Mesenchymal stem cell (in vitro differentiated cells and primary cell): ENCODE data around the gene C16orf96.
A peak's percentile ranks its signal among the peaks of the same experiment; 100 is the strongest.
"Not testable (repeated sequence)": the region's sequence is repeated elsewhere in the genome, so short reads cannot be mapped to it uniquely, and the experiment has no call there.

Experiments
- DNase-seq: peaks from one replicate; pipeline ENCODE4 v3.0.0-alpha.2; 2013
- H2AFZ ChIP-seq: one replicate; pipeline ENCODE4 v1.6.1; 2013; ENCODE audit warnings: low read depth, mild to moderate bottlenecking, control low read depth, inconsistent platforms, low read length, moderate library complexity
- H2AK5ac ChIP-seq: 2 replicates; pipeline ENCODE4 v1.6.1; 2013; ENCODE audit warnings: low read length, moderate library complexity, mild to moderate bottlenecking, inconsistent platforms; ENCODE audit not compliant: severe bottlenecking
- H2BK120ac ChIP-seq: one replicate; pipeline ENCODE4 v1.6.1; 2013; ENCODE audit warnings: low read depth, mild to moderate bottlenecking, inconsistent platforms, low read length, moderate library complexity
- H2BK12ac ChIP-seq, 2 experiments: one replicate each; pipeline ENCODE4 v1.6.1; 2013; ENCODE audit warnings: inconsistent platforms in 2 of 2, low read length in 2 of 2, mild to moderate bottlenecking in 2 of 2, moderate library complexity in 2 of 2, control low read depth in 1 of 2
- H2BK15ac ChIP-seq: one replicate; pipeline ENCODE4 v1.6.1; 2013; ENCODE audit warnings: mild to moderate bottlenecking, low read depth, inconsistent platforms; ENCODE audit not compliant: poor library complexity, severe bottlenecking
- H2BK5ac ChIP-seq: 2 replicates; pipeline ENCODE4 v1.6.1; 2013; ENCODE audit warnings: low read depth, mild to moderate bottlenecking, low read length, control low read depth, inconsistent platforms; ENCODE audit not compliant: poor library complexity, severe bottlenecking
- H3K14ac ChIP-seq, 2 experiments: one replicate each; pipeline ENCODE4 v1.6.1; 2013; ENCODE audit warnings: inconsistent platforms in 2 of 2, low read length in 2 of 2, control low read depth in 1 of 2, mild to moderate bottlenecking in 1 of 2, moderate library complexity in 1 of 2
- H3K18ac ChIP-seq, 2 experiments: one replicate each; pipeline ENCODE4 v1.6.1; 2013; ENCODE audit warnings: inconsistent platforms in 2 of 2, low read length in 2 of 2, control low read depth in 1 of 2, low read depth in 1 of 2, mild to moderate bottlenecking in 1 of 2
- H3K23ac ChIP-seq, 2 experiments: one replicate each; pipeline ENCODE4 v1.6.1; 2013; ENCODE audit warnings: inconsistent platforms in 2 of 2, low read length in 2 of 2, mild to moderate bottlenecking in 2 of 2, moderate library complexity in 2 of 2, control low read depth in 1 of 2
- H3K27ac ChIP-seq: 2 replicates; pipeline ENCODE4 v1.5.1; 2013; ENCODE audit warnings: mild to moderate bottlenecking, moderate library complexity, low read length, control low read depth, inconsistent platforms; ENCODE audit not compliant: poor library complexity, severe bottlenecking
- H3K27me3 ChIP-seq, 2 experiments: 2 replicates each; pipeline versions ENCODE4 v1.6.1 to v1.7.0; 2013; ENCODE audit warnings: low read length in 2 of 2, mild to moderate bottlenecking in 2 of 2, moderate library complexity in 2 of 2, control low read depth in 1 of 2, inconsistent platforms in 1 of 2; ENCODE audit not compliant: control insufficient read depth in 1 of 2, insufficient read depth in 1 of 2
- H3K36me3 ChIP-seq, 2 experiments: 2 replicates each; pipeline versions ENCODE4 v1.6.1 to v1.7.0; 2013; ENCODE audit warnings: low read length in 2 of 2, control low read depth in 1 of 2, inconsistent platforms in 1 of 2, low read depth in 1 of 2, mild to moderate bottlenecking in 1 of 2; ENCODE audit not compliant: insufficient read depth in 2 of 2, control insufficient read depth in 1 of 2
- H3K4ac ChIP-seq, 2 experiments: one replicate each; pipeline ENCODE4 v1.6.1; 2013; ENCODE audit warnings: inconsistent platforms in 2 of 2, low read length in 2 of 2, mild to moderate bottlenecking in 2 of 2, moderate library complexity in 2 of 2, control low read depth in 1 of 2, low read depth in 1 of 2
- H3K4me1 ChIP-seq: 2 replicates; pipeline ENCODE4 v1.6.1; 2013; ENCODE audit warnings: low read depth, low read length, control low read depth; ENCODE audit not compliant: control insufficient read depth, insufficient read depth
- H3K4me2 ChIP-seq: 2 replicates; pipeline ENCODE4 v1.6.1; 2013; ENCODE audit warnings: low read length, mild to moderate bottlenecking, inconsistent platforms; ENCODE audit not compliant: poor library complexity, severe bottlenecking
- H3K4me3 ChIP-seq, 2 experiments: 2 replicates each; pipeline versions ENCODE4 v1.5.1 to v1.7.0; 2013; ENCODE audit warnings: low read length in 2 of 2, mild to moderate bottlenecking in 2 of 2, control low read depth in 1 of 2, low read depth in 1 of 2; ENCODE audit not compliant: insufficient read depth in 1 of 2
- H3K79me1 ChIP-seq: replicated peaks from 2 replicates; pipeline ENCODE4 v1.6.1; 2013; ENCODE audit warnings: mild to moderate bottlenecking, control low read depth, low read length, inconsistent platforms; ENCODE audit not compliant: poor library complexity, severe bottlenecking
- H3K9ac ChIP-seq: 2 replicates; pipeline ENCODE4 v1.7.0; 2013; ENCODE audit warnings: mild to moderate bottlenecking, low read length, moderate library complexity
- H3K9me3 ChIP-seq: 2 replicates; pipeline ENCODE4 v1.7.0; 2013; ENCODE audit warnings: mild to moderate bottlenecking, low read length; ENCODE audit not compliant: control insufficient read depth
- H4K8ac ChIP-seq: one replicate; pipeline ENCODE4 v1.6.1; 2013; ENCODE audit warnings: inconsistent platforms, mild to moderate bottlenecking, low read length, moderate library complexity
- H4K91ac ChIP-seq: one replicate; pipeline ENCODE4 v1.6.1; 2013; ENCODE audit warnings: mild to moderate bottlenecking, low read length, inconsistent platforms
- WGBS: methylation state at CpG from one replicate; pipeline ENCODE4 v1.1.7; 2013; ENCODE audit warnings: mixed read lengths; 5-methylcytosine and 5-hydroxymethylcytosine counted together

C16orf96 gene

GRCh38 chr16:4573926-4574325 is 17.8 kb downstream of the C16orf96 start:
- DNase-seq, H3K14ac ChIP-seq, H3K36me3 ChIP-seq, H2BK15ac ChIP-seq, H3K4me2 ChIP-seq, H4K91ac ChIP-seq, H3K23ac ChIP-seq, H3K27ac ChIP-seq, H3K27me3 ChIP-seq, H3K9ac ChIP-seq, H3K4ac ChIP-seq, H3K4me1 ChIP-seq, H2AFZ ChIP-seq, H3K18ac ChIP-seq, H3K79me1 ChIP-seq, H3K4me3 ChIP-seq, H2BK12ac ChIP-seq, H4K8ac ChIP-seq, H3K9me3 ChIP-seq, H2BK5ac ChIP-seq, H2AK5ac ChIP-seq, H2BK120ac ChIP-seq: not testable (repeated sequence)
- 85% methylated on average over 5 of the region's 7 CpGs for WGBS

- Histone ChIP-seq H4K8ac (no peak overlapping the region), H4K91ac (no peak overlapping the region), H2AK5ac (no peak overlapping the region), H3K9me3 (no peaks in the 10 kb centered on the region), H3K27ac (no peak overlapping the region), H3K4ac (no peak overlapping the region), H2AFZ (no peak overlapping the region), H2BK15ac (no peak overlapping the region), H3K79me1 (no peaks in the 10 kb centered on the region), H2BK5ac (no peak overlapping the region), H3K4me1 (peaks cover 8% of the 10 kb centered on the region), H3K27me3 (no peaks in the 10 kb centered on the region), H2BK12ac (no peak overlapping the region), H3K4me2 (peak overlapping the region; percentile 27), H3K9ac (no peak overlapping the region), H3K18ac (no peak overlapping the region), H2BK120ac (no peak overlapping the region), H3K36me3 (no peaks in the 10 kb centered on the region), H3K4me3 (no peak overlapping the region), H3K14ac (peak overlapping the region in 1 of 2 experiments; percentile 70), H3K23ac (no peak overlapping the region)
- WGBS: 83% methylated on average over 11 of the region's 11 CpGs
- DNase-seq: no peak
These were observed 19.0 kb downstream of the C16orf96 start for GRCh38 chr16:4574919-4575705.

- Histone ChIP-seq H3K14ac (no peak overlapping the region), H4K8ac (no peak overlapping the region), H3K4me3 (no peak overlapping the region), H3K4me1 (peaks cover 10% of the 10 kb centered on the region), H2AK5ac (no peak overlapping the region), H3K23ac (no peak overlapping the region), H3K9me3 (no peaks in the 10 kb centered on the region), H2BK12ac (no peak overlapping the region), H3K79me1 (no peaks in the 10 kb centered on the region), H3K27me3 (no peaks in the 10 kb centered on the region), H3K4me2 (no peak overlapping the region), H3K9ac (no peak overlapping the region), H4K91ac (no peak overlapping the region), H2BK15ac (no peak overlapping the region), H3K18ac (no peak overlapping the region), H2BK120ac (no peak overlapping the region), H3K36me3 (no peaks in the 10 kb centered on the region), H2AFZ (no peak overlapping the region), H3K27ac (no peak overlapping the region), H2BK5ac (no peak overlapping the region), H3K4ac (no peak overlapping the region)
- 92% methylated on average over 15 of the region's 15 CpGs for WGBS
- DNase-seq: no peak
These were observed 19.9 kb downstream of the C16orf96 start for GRCh38 chr16:4576008-4576407.

DNA sequence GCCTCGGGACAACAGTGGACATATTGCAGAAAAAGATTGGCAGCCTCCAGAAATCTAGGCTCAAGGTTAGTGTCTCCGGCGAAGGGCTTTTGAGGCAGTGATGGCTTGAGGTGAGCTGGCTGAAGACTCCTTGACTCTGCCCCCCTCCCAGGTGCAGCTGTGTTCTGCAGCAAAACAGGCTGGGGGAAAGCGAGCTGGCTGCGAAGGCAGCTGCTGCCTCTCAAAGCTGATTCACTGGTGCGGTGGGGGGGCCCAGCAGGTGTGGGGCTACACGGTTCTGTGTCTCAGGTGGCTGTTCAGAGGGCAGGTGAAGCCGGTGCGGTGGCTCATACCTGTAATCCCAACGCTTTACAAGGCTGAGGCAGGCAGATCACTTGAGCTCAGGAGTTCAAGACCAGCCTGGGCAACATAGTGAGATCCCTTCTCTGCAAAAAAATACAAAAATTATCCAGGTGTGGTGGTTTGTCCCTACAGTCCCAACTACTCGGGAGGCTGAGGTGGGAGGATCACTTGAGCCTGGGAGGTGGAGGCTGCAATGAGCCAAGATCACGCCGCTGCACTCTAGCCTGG is 22.9 kb downstream of the C16orf96 start:
- Histone ChIP-seq H2BK12ac (no peak overlapping the region), H4K91ac (no peak overlapping the region), H3K9me3 (no peaks in the 10 kb centered on the region), H3K27me3 (no peaks in the 10 kb centered on the region), H2AFZ (no peak overlapping the region), H2BK15ac (no peak overlapping the region), H3K36me3 (no peaks in the 10 kb centered on the region), H3K4ac (no peak overlapping the region), H3K18ac (no peak overlapping the region), H3K4me1 (peaks cover 9% of the 10 kb centered on the region), H2AK5ac (no peak overlapping the region), H3K27ac (no peak overlapping the region), H3K4me3 (no peak overlapping the region), H3K23ac (no peak overlapping the region), H3K4me2 (no peak overlapping the region), H3K14ac (no peak overlapping the region), H4K8ac (no peak overlapping the region), H3K9ac (no peak overlapping the region), H2BK5ac (no peak overlapping the region), H3K79me1 (no peaks in the 10 kb centered on the region), H2BK120ac (no peak overlapping the region)
- DNase-seq: no peak
- WGBS: 89% methylated on average over 10 of the region's 13 CpGs
